ENCODE data around the gene SZT2. TPM values are rescaled to one million over a fixed set of nuclear protein-coding genes. Genes with fewer than 3 reads are reported as not detected.
A peak's percentile ranks its signal among the peaks of the same experiment; 100 is the strongest.

The SZT2 gene
- total and polyA plus RNA-seq, 2 of the 13 experiments (the other 11 are each of a cell fraction or from before 2014, with no cell fraction given) = 8.0 to 8.8 TPM

DNA sequence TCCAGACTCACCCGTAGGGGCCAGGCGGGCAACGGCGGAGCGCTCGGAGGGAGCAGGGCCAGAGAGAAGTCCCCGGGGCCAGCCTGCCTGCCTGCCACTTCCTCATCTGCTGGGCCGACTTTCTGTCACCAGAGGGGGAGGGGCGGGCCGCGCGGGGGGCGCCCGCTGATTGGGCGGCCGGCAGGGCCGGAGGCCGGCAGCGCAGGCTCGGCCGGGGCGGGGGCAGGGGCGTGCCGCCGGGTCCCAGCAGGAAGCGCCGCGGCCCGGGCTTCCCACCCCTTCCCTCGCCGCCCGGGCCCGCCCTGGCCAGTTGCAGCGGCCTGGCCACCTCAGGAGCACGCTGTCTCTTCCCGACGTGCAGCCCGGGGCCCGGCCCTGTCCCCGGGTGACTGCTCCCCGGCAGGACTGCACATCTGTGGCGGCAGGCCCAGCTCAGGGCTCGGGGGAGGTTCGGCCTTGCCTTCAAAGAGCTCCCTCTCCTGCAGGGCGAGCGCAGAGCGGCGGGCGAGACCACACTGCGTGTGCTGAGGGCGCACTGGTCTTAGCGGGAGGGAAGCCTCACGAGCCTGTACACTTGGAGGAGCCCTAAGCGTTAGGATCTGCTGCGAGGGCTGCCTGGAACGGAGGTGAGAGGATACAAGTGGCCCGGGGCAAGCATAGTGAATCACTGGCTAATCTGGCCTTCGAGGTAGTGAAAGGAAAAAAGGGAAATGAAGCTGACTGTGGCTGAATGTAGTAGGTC, 21.6 kb upstream of the SZT2 start, which contains the start of gene ELOVL1 (continued):
- TF ChIP-seq ZNF639 (CRISPR knock-in tag; conservative IDR thresholded peaks at IDR 0.05) = peak; percentile 60; the same call in 1 of the 2 replicates
- TF ChIP-seq ATF7-NPFF (CRISPR knock-in tag; IDR thresholded peaks at IDR 0.05; ENCODE audit: low read depth) = peak; percentile 31; the same call in 1 of the 2 replicates
- TF ChIP-seq ZNF512B (CRISPR knock-in tag; IDR thresholded peaks at IDR 0.05; ENCODE audit: borderline replicate concordance) = no peak
- TF ChIP-seq JDP2 (CRISPR knock-in tag; IDR thresholded peaks at IDR 0.05; ENCODE audit: borderline replicate concordance) = peak; percentile 77; the same call in 1 of the 2 replicates
- TF ChIP-seq ZNF264 (CRISPR knock-in tag; IDR thresholded peaks at IDR 0.05) = peak; percentile 72; the same call in 1 of the 2 replicates
- no peak for TF ChIP-seq NCOA5 (CRISPR knock-in tag; IDR thresholded peaks at IDR 0.05)
- no peak for TF ChIP-seq ZNF530 (CRISPR knock-in tag; IDR thresholded peaks at IDR 0.05; ENCODE audit: low read depth)
- TF ChIP-seq NFRKB (IDR thresholded peaks at IDR 0.05) = no peak
- TF ChIP-seq ZNF772 (CRISPR knock-in tag; IDR thresholded peaks at IDR 0.05) = peak; percentile 90; the same call in 1 of the 2 replicates
- peak; percentile 92 for TF ChIP-seq REPIN1 (CRISPR knock-in tag; IDR thresholded peaks at IDR 0.05; ENCODE audit: borderline replicate concordance, low read depth)
- no peak for TF ChIP-seq NCOA1 (CRISPR knock-in tag; IDR thresholded peaks at IDR 0.05)
- TF ChIP-seq, protein P1, sequence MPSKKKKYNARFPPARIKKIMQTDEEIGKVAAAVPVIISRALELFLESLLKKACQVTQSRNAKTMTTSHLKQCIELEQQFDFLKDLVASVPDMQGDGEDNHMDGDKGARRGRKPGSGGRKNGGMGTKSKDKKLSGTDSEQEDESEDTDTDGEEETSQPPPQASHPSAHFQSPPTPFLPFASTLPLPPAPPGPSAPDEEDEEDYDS (CRISPR knock-in tag; IDR thresholded peaks at IDR 0.05) = peak; percentile 71; the same call in 1 of the 2 replicates
- TF ChIP-seq ZNF451 (CRISPR knock-in tag; IDR thresholded peaks at IDR 0.05) = peak; percentile 74; the same call in 1 of the 2 replicates
- TF ChIP-seq RORA (CRISPR knock-in tag; IDR thresholded peaks at IDR 0.05) = no peak
- TF ChIP-seq FOXM1 (CRISPR knock-in tag; IDR thresholded peaks at IDR 0.05) = no peak
- TF ChIP-seq, protein P2, sequence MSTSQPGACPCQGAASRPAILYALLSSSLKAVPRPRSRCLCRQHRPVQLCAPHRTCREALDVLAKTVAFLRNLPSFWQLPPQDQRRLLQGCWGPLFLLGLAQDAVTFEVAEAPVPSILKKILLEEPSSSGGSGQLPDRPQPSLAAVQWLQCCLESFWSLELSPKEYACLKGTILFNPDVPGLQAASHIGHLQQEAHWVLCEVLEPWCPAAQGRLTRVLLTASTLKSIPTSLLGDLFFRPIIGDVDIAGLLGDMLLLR (CRISPR knock-in tag; IDR thresholded peaks at IDR 0.05) = peak; percentile 80
- no peak for TF ChIP-seq ZNF543 (CRISPR knock-in tag; IDR thresholded peaks at IDR 0.05)
- TF ChIP-seq, protein P3, sequence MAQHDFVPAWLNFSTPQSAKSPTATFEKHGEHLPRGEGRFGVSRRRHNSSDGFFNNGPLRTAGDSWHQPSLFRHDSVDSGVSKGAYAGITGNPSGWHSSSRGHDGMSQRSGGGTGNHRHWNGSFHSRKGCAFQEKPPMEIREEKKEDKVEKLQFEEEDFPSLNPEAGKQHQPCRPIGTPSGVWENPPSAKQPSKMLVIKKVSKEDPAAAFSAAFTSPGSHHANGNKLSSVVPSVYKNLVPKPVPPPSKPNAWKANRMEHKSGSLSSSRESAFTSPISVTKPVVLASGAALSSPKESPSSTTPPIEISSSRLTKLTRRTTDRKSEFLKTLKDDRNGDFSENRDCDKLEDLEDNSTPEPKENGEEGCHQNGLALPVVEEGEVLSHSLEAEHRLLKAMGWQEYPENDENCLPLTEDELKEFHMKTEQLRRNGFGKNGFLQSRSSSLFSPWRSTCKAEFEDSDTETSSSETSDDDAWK (CRISPR knock-in tag; IDR thresholded peaks at IDR 0.05) = no peak
- peak; percentile 41; the same call in 1 of the 2 replicates for TF ChIP-seq ZBTB20 (CRISPR knock-in tag; IDR thresholded peaks at IDR 0.05; ENCODE audit: borderline replicate concordance, low read depth)
- TF ChIP-seq JUNB (CRISPR knock-in tag; IDR thresholded peaks at IDR 0.05; ENCODE audit: borderline replicate concordance) = peak; percentile 65; the same call in 1 of the 2 replicates
- TF ChIP-seq MAX (IDR thresholded peaks at IDR 0.05) = peak; percentile 94
